GM21528 (cell line): ENCODE data around the gene MESP1.
"Not testable (repeated sequence)": the region's sequence is repeated elsewhere in the genome, so short reads cannot be mapped to it uniquely, and the experiment has no call there.

ENCODE experiments used
- ATAC-seq: cut with Tn5 transposase; IDR thresholded peaks from one replicate; pipeline ENCODE4 v1.9.1; 2021; ENCODE audit warnings: mild to moderate bottlenecking, moderate library complexity; ENCODE audit not compliant: unreplicated experiment, low FRiP score

Gene MESP1

GRCh38 chr15:89750560-89751542, at the start of gene MESP1:
MESP1 (minus strand) TSS chr15:89751249; CDS start chr15:89751231, 18 bp downstream.
- ATAC-seq = peak; percentile 91

GRCh38 chr15:89799918-89800498, 49.0 kb upstream of the MESP1 start:
- ATAC-seq = no peak

GRCh38 chr15:89799011-89799911, 48.2 kb upstream of the MESP1 start:
- ATAC-seq = no peak

GRCh38 chr15:89797678-89798201, 46.7 kb upstream of the MESP1 start:
- ATAC-seq = no peak

- ATAC-seq = no peak
These were observed 44.9 kb upstream of the MESP1 start for GRCh38 chr15:89795996-89796395.

GRCh38 chr15:89794627-89795241, 43.7 kb upstream of the MESP1 start:
- ATAC-seq = no peak

GRCh38 chr15:89792106-89792805, 41.2 kb upstream of the MESP1 start:
- no peak for ATAC-seq

GRCh38 chr15:89790661-89791060, 39.6 kb upstream of the MESP1 start:
- ATAC-seq = no peak

- no peak for ATAC-seq
These were observed 39.2 kb upstream of the MESP1 start for GRCh38 chr15:89790206-89790605.

GRCh38 chr15:89788585-89788984, 37.5 kb upstream of the MESP1 start:
- ATAC-seq = not testable (repeated sequence)

GRCh38 chr15:89787944-89788343, 36.9 kb upstream of the MESP1 start:
- no peak for ATAC-seq

- ATAC-seq = no peak
These were observed 34.7 kb upstream of the MESP1 start for GRCh38 chr15:89785774-89786140.

- no peak for ATAC-seq
These were observed 34.2 kb upstream of the MESP1 start for GRCh38 chr15:89785064-89785773.

GRCh38 chr15:89784686-89784960, 33.6 kb upstream of the MESP1 start:
- no peak for ATAC-seq

- ATAC-seq = no peak
These were observed 33.0 kb upstream of the MESP1 start for GRCh38 chr15:89783861-89784685.

- no peak for ATAC-seq
These were observed 32.2 kb upstream of the MESP1 start for GRCh38 chr15:89783111-89783860.

GRCh38 chr15:89782619-89782950, 31.5 kb upstream of the MESP1 start:
- ATAC-seq = not testable (repeated sequence)
